Liver (tissue), 9 donors: Measurements from ENCODE around the gene TAP2. TPM values are rescaled to one million over a fixed set of nuclear protein-coding genes. Genes with fewer than 3 reads are reported as not detected.

Experiments used
- DNase-seq: peaks from one replicate; pipeline ENCODE4 v3.0.0-alpha.2; 2017; ENCODE audit warnings: low spot score
- H3K27ac ChIP-seq, 2 donors: one replicate each; pipeline ENCODE4 v1.7.0; 2013; ENCODE audit warnings: inconsistent platforms in 2 of 2, low read length in 2 of 2, control low read depth in 1 of 2, low read depth in 1 of 2, mild to moderate bottlenecking in 1 of 2
- H3K27me3 ChIP-seq, 4 donors: one replicate each; pipeline versions ENCODE4 v1.6.1 to v1.7.0; 2013; ENCODE audit warnings: low read length in 3 of 4, inconsistent platforms in 1 of 4, mild to moderate bottlenecking in 1 of 4, moderate library complexity in 1 of 4; ENCODE audit not compliant: control insufficient read depth in 4 of 4, insufficient read depth in 4 of 4
- H3K36me3 ChIP-seq, 4 donors: one replicate each; pipeline versions ENCODE4 v1.6.1 to v1.7.0; 2013; ENCODE audit warnings: low read length in 3 of 4, mild to moderate bottlenecking in 3 of 4, low read depth in 1 of 4, moderate library complexity in 1 of 4; ENCODE audit not compliant: control insufficient read depth in 4 of 4, insufficient read depth in 3 of 4
- H3K4me1 ChIP-seq, 4 donors: one replicate each; pipeline versions ENCODE4 v1.6.1 to v1.7.0; 2013; ENCODE audit warnings: low read length in 3 of 4, mild to moderate bottlenecking in 3 of 4, moderate library complexity in 1 of 4; ENCODE audit not compliant: control insufficient read depth in 4 of 4, insufficient read depth in 4 of 4
- H3K4me3 ChIP-seq, 3 donors: one replicate each; pipeline versions ENCODE4 v1.6.1 to v1.7.0; 2013; ENCODE audit warnings: low read length in 3 of 3, control low read depth in 1 of 3, low read depth in 1 of 3, mild to moderate bottlenecking in 1 of 3
- H3K9ac ChIP-seq, 2 donors: one replicate each; pipeline ENCODE4 v1.7.0; 2013; ENCODE audit warnings: low read length in 2 of 2, mild to moderate bottlenecking in 2 of 2, moderate library complexity in 2 of 2, control low read depth in 1 of 2, low read depth in 1 of 2
- H3K9me3 ChIP-seq, 4 donors: one replicate each; pipeline versions ENCODE4 v1.6.1 to v1.7.0; 2013; ENCODE audit warnings: low read length in 3 of 4; ENCODE audit not compliant: control insufficient read depth in 4 of 4
- ATF3 ChIP-seq: IDR thresholded peaks from 2 replicates; pipeline ENCODE4 v1.6.1; 2016; ENCODE audit warnings: antibody characterized with exemption
- CTCF ChIP-seq: fragments of 150-350 bp; IDR thresholded peaks from 2 replicates; pipeline ENCODE4 v1.5.1; 2017; ENCODE audit warnings: improper control_type of control experiment, low read depth, low read length; ENCODE audit not compliant: missing input control
- FOXA1 ChIP-seq: IDR thresholded peaks from 2 replicates; pipeline ENCODE4 v1.6.1; 2016; ENCODE audit warnings: antibody characterized with exemption
- FOXA2 ChIP-seq: IDR thresholded peaks from 2 replicates; pipeline ENCODE4 v1.6.1; 2016; ENCODE audit warnings: antibody characterized with exemption
- GABPA ChIP-seq, 2 donors: IDR thresholded peaks in 1 of 2; conservative IDR thresholded peaks in 1 of 2; 2 replicates each; pipeline ENCODE4 v1.6.1; 2016; ENCODE audit warnings: antibody characterized with exemption in 2 of 2, mild to moderate bottlenecking in 1 of 2, moderate library complexity in 1 of 2
- HNF4A ChIP-seq, 2 donors: conservative IDR thresholded peaks; 2 replicates each; pipeline ENCODE4 v1.6.1; 2016; ENCODE audit warnings: antibody characterized with exemption in 2 of 2, mild to moderate bottlenecking in 2 of 2
- HNF4G ChIP-seq: IDR thresholded peaks from 2 replicates; pipeline ENCODE4 v1.6.1; 2016; ENCODE audit warnings: antibody characterized with exemption
- JUND ChIP-seq, 2 donors: IDR thresholded peaks; 2 replicates each; pipeline ENCODE4 v1.6.1; 2016; ENCODE audit warnings: antibody characterized with exemption in 2 of 2
- MAX ChIP-seq: IDR thresholded peaks from 2 replicates; pipeline ENCODE4 v1.6.1; 2016; ENCODE audit warnings: antibody characterized with exemption
- NR2F2 ChIP-seq: IDR thresholded peaks from 2 replicates; pipeline ENCODE4 v1.6.1; 2016; ENCODE audit warnings: antibody characterized with exemption
- RAD21 ChIP-seq, 2 donors: IDR thresholded peaks; 2 replicates each; pipeline ENCODE4 v1.6.1; 2016; ENCODE audit warnings: antibody characterized with exemption in 2 of 2, mild to moderate bottlenecking in 2 of 2
- REST ChIP-seq: IDR thresholded peaks from 2 replicates; pipeline ENCODE4 v1.6.1; 2016; ENCODE audit warnings: antibody characterized with exemption, mild to moderate bottlenecking
- TAF1 ChIP-seq: conservative IDR thresholded peaks from 2 replicates; pipeline ENCODE4 v1.6.1; 2016; ENCODE audit warnings: antibody characterized with exemption, mild to moderate bottlenecking
- ZBTB33 ChIP-seq: IDR thresholded peaks from 2 replicates; pipeline ENCODE4 v1.6.1; 2016; ENCODE audit warnings: antibody characterized with exemption
- WGBS: extraction: QIAGEN DNeasy Blood & Tissue Kit; methylation state at CpG from one replicate; pipeline ENCODE4 v1.1.7; 2013; 5-methylcytosine and 5-hydroxymethylcytosine counted together
- polyA plus RNA-seq, 2 donors: library from polyadenylated mRNA; stranded (reverse) in 1 of 2; unstranded in 1 of 2; fragments of 200-250 nt in 1 of 2; fragments of >200 nt in 1 of 2; fragmentation: Nextera tagmentation in 1 of 2; extraction: Ambion mirVana in 1 of 2; gene quantifications; one replicate each; pipeline versions ENCODE4 v1.2.1 to v1.2.3, GENCODE V29; 2013 to 2015
- total RNA-seq, 2 donors: library from RNA; depleted of rRNA; stranded (reverse); fragments of >200 nt; gene quantifications; one replicate each; pipeline ENCODE4 v1.2.3, GENCODE V29; 2014
- donor health status: healthy.
- donor health status: healthy.
- donor health status: healthy.
- donor health status: healthy.
- donor health status: healthy.

The TAP2 gene
- total and polyA plus RNA-seq, 4 donors: 2.2 to 14.9 (median 6.4) TPM

GRCh38 chr6:32830936-32831335, 7.6 kb downstream of the TAP2 start:
- H3K9ac ChIP-seq: no peak overlapping the region
- no peaks in the 10 kb centered on the region for H3K9me3 ChIP-seq
- no peak for TF ChIP-seq GABPA (IDR thresholded peaks at IDR 0.05 in 1 of 2, conservative IDR thresholded peaks at IDR 0.05 in 1 of 2)
- TF ChIP-seq CTCF: no peak
- TF ChIP-seq TAF1: no peak
- no peak for TF ChIP-seq RAD21 (IDR thresholded peaks at IDR 0.05)
- TF ChIP-seq HNF4A (conservative IDR thresholded peaks at IDR 0.05): no peak
- no peak for TF ChIP-seq HNF4G
- TF ChIP-seq ZBTB33: no peak
- no peak for TF ChIP-seq MAX
- TF ChIP-seq JUND (IDR thresholded peaks at IDR 0.05): no peak
- TF ChIP-seq NR2F2: no peak
- no peak for DNase-seq
- 85% methylated on average over 5 of the region's 5 CpGs for WGBS
- no peak overlapping the region for H3K4me3 ChIP-seq
- H3K27ac ChIP-seq: no peak overlapping the region
- H3K27me3 ChIP-seq: no peaks in the 10 kb centered on the region
- H3K4me1 ChIP-seq: no peaks in the 10 kb centered on the region
- H3K36me3 ChIP-seq: peaks cover 2 to 37% (median 25%) of the 10 kb centered on the region in 4 donors

GRCh38 chr6:32830017-32830416, 8.5 kb downstream of the TAP2 start:
- no peak overlapping the region for H3K27ac ChIP-seq
- peaks cover 2 to 32% (median 23%) of the 10 kb centered on the region in 4 donors for H3K36me3 ChIP-seq
- no peak for TF ChIP-seq CTCF
- no peak for TF ChIP-seq REST
- no peak for TF ChIP-seq FOXA1
- no peak for TF ChIP-seq TAF1
- no peak for TF ChIP-seq JUND (IDR thresholded peaks at IDR 0.05)
- no peak for TF ChIP-seq FOXA2
- no peak for TF ChIP-seq ATF3
- no peak for DNase-seq
- H3K9ac ChIP-seq: no peak overlapping the region
- H3K4me1 ChIP-seq: no peaks in the 10 kb centered on the region
- 88% methylated on average over 5 of the region's 5 CpGs for WGBS
- H3K9me3 ChIP-seq: no peaks in the 10 kb centered on the region
- H3K4me3 ChIP-seq: no peak overlapping the region
- no peaks in the 10 kb centered on the region for H3K27me3 ChIP-seq
